ENCODE data around the gene SNX25.

DNA sequence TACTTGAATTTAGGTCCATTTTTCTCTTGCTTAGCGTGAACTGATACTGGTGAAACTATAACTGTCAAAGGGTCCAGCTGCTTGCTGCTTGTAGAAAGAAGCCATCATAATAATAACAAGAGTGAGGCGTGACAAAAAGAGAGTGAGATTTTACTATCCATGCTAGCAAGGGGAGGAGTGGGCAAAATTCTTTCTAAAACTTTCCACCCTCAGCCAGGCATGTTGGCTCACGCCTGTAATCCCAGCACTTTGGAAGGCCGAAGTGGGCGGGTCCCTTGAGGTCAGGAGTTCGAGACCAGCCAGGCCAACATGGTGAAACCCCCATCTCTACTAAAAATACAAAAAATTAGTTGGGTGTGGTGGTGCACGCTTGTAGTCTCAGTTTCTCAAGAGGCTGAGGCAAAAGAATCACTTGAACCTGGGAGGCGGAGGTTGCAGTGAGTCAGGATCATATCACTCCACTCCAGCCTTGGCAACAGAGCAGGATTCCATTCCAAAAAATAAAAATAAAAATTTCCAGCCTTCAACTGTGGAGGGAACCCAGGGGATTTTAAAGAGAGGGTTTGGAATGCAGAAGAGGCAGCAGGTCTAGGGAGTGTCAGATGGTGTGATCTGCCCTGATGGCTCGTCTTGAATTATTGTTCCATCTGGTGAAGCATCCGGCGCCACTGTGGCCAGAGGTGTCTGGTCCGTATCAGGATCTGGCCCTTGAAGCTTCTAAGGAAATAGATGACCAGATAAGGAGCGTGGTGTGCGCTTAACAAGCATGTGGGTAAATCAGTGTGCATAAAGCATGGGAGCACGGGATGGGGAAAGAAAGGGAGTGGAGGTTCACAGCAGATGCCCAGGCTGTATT lies 134.6 kb downstream of the SNX25 start:
- TF ChIP-seq NFIC (IDR thresholded peaks at IDR 0.05; ENCODE audit: borderline replicate concordance) (peak; percentile 78), EP300 (IDR thresholded peaks at IDR 0.05; ENCODE audit: borderline replicate concordance in 1 of 2, low read depth in 1 of 2, low read length in 1 of 2) (peak; percentile 88 to 91), CTCF (IDR thresholded peaks at IDR 0.05) (no peak), ELF1 (IDR thresholded peaks at IDR 0.05) (no peak), EZH2phosphoT487 (IDR thresholded peaks at IDR 0.05; ENCODE audit: borderline replicate concordance, low read depth) (no peak), SIN3A (IDR thresholded peaks at IDR 0.05; ENCODE audit: borderline replicate concordance, low read depth, low read length) (0 out of 2 replicates have a peak, but pooled peaks have one; percentile 73), GABPA (IDR thresholded peaks at IDR 0.05; ENCODE audit: low read depth) (no peak), PBX3 (IDR thresholded peaks at IDR 0.05) (peak; percentile 94), FOXM1 (IDR thresholded peaks at IDR 0.05; ENCODE audit: low read depth) (peak; percentile 88), POLR2AphosphoS5 (IDR thresholded peaks at IDR 0.05; ENCODE audit: low read depth, low read length) (peak; percentile 59; the same call in 1 of the 2 replicates), JUND (IDR thresholded peaks at IDR 0.05) (peak; percentile 77), FOSL2 (IDR thresholded peaks at IDR 0.05; ENCODE audit: borderline replicate concordance, low read depth) (peak; percentile 32)
- TF ChIP-seq, protein P1, sequence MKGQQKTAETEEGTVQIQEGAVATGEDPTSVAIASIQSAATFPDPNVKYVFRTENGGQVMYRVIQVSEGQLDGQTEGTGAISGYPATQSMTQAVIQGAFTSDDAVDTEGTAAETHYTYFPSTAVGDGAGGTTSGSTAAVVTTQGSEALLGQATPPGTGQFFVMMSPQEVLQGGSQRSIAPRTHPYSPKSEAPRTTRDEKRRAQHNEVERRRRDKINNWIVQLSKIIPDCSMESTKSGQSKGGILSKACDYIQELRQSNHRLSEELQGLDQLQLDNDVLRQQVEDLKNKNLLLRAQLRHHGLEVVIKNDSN (IDR thresholded peaks at IDR 0.05; ENCODE audit: borderline replicate concordance, low read depth), result peak; percentile 33; the same call in 1 of the 2 replicates
- TF ChIP-seq, protein P2, sequence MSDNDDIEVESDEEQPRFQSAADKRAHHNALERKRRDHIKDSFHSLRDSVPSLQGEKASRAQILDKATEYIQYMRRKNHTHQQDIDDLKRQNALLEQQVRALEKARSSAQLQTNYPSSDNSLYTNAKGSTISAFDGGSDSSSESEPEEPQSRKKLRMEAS (IDR thresholded peaks at IDR 0.05; ENCODE audit: low read depth), result peak; percentile 68; the same call in 1 of the 2 replicates
